Activated T-helper 1 cell treated with anti-CD3 and anti-CD28 coated beads, Interleukin-12 subunit alpha, Interleukin-12 subunit beta, Interleukin-2, Interleukin-4 antibody, amounts not matched to agents 30 ng/mL and 10 ng/mL and 1 ng/mL, durations not matched to agents 14 hours and 24 hours and 36 hours (primary cell): ENCODE measurements around the gene OPRL1. TPM values are rescaled to one million over a fixed set of nuclear protein-coding genes. Genes with fewer than 3 reads are reported as not detected.
A peak's percentile ranks its signal among the peaks of the same experiment; 100 is the strongest.

Experiments
- DNase-seq: peaks from one replicate; pipeline ENCODE4 v3.0.0; 2021; ENCODE audit warnings: low spot score
- H3K27ac Mint-ChIP-seq: one replicate; pipeline ENCODE4 v1.8.0; 2021; ENCODE audit warnings: mild to moderate bottlenecking, mixed read lengths
- H3K27me3 Mint-ChIP-seq: one replicate; pipeline ENCODE4 v1.8.0; 2022; ENCODE audit warnings: mild to moderate bottlenecking, moderate library complexity, mixed read lengths; ENCODE audit not compliant: insufficient read depth
- H3K36me3 Mint-ChIP-seq: one replicate; pipeline ENCODE4 v1.8.0; 2021; ENCODE audit warnings: low read depth, mixed read lengths
- H3K4me1 Mint-ChIP-seq: one replicate; pipeline ENCODE4 v1.8.0; 2021; ENCODE audit warnings: low read depth, mixed read lengths
- H3K4me3 Mint-ChIP-seq: one replicate; pipeline ENCODE4 v1.8.0; 2021; ENCODE audit warnings: mild to moderate bottlenecking, moderate library complexity, mixed read lengths
- H3K9me3 Mint-ChIP-seq: one replicate; pipeline ENCODE4 v1.8.0; 2021; ENCODE audit warnings: mixed read lengths
- intact Hi-C: fragments of 100-400 bp; cut with micrococcal nuclease; formaldehyde crosslinking; loops from one replicate; pipeline ENCODE4 v1.15.1; 2024
- total RNA-seq: library from RNA; stranded (reverse); gene quantifications from 2 replicates; pipeline ENCODE4 v1.2.3, GENCODE V29; 2022

The OPRL1 gene
- total RNA-seq, 1 donor from 2014 or later, result 0.16 TPM

- Mint-ChIP-seq H3K27me3 (peaks cover 3% of the 10 kb centered on the region), H3K36me3 (peaks cover 15% of the 10 kb centered on the region), H3K4me3 (peak overlapping the region; percentile 81), H3K27ac (no peak overlapping the region), H3K9me3 (no peaks in the 10 kb centered on the region), H3K4me1 (peaks cover 52% of the 10 kb centered on the region)
- DNase-seq, result no peak
- intact Hi-C loops, result loop anchor here (5.0 kb wide), 1 partner anchor 39 kb away; the partner anchor contains the start of gene RGS19
Measured at GRCh38 chr20:64038224-64038564, 41.7 kb upstream of the OPRL1 start.

GRCh38 chr20:64038565-64039292 is 41.2 kb upstream of the OPRL1 start:
- Mint-ChIP-seq H3K9me3 (no peaks in the 10 kb centered on the region), H3K4me1 (peaks cover 51% of the 10 kb centered on the region)
- intact Hi-C loops, result loop anchor here (1.0 to 5.0 kb wide), 4 partner anchors 19 to 82 kb away; partner anchors contain the start of genes RGS19 and TCEA2

GRCh38 chr20:64039293-64040160 is 40.4 kb upstream of the OPRL1 start:
- Mint-ChIP-seq H3K4me1 (peaks cover 51% of the 10 kb centered on the region), H3K27me3 (peaks cover 3% of the 10 kb centered on the region), H3K9me3 (no peaks in the 10 kb centered on the region), H3K36me3 (peaks cover 7% of the 10 kb centered on the region), H3K4me3 (peak overlapping the region; percentile 73), H3K27ac (peak overlapping the region; percentile 63)
- intact Hi-C loops, result loop anchor here (1.0 to 5.0 kb wide), 5 partner anchors 18 to 302 kb away; partner anchors contain the start of genes LIME1, RGS19, SLC2A4RG and TCEA2
- no peak for DNase-seq

More at GRCh38 chr20:64038565-64039292, 41.2 kb upstream of the OPRL1 start:
- peaks cover 3% of the 10 kb centered on the region for H3K27me3 Mint-ChIP-seq
- peak overlapping the region; percentile 73 for H3K4me3 Mint-ChIP-seq
- peak; percentile 77 for DNase-seq
- H3K27ac Mint-ChIP-seq, result no peak overlapping the region
- peaks cover 11% of the 10 kb centered on the region for H3K36me3 Mint-ChIP-seq

GRCh38 chr20:64040231-64041039 is 39.4 kb upstream of the OPRL1 start:
- no peaks in the 10 kb centered on the region for H3K9me3 Mint-ChIP-seq
- no peak overlapping the region for H3K27ac Mint-ChIP-seq
- H3K4me3 Mint-ChIP-seq, result peak overlapping the region; percentile 77
- intact Hi-C loops, result loop anchor here (5.0 kb wide), 1 partner anchor 303 kb away; the partner anchor contains the start of genes LIME1 and SLC2A4RG
- no peak for DNase-seq
- H3K27me3 Mint-ChIP-seq, result peaks cover 3% of the 10 kb centered on the region
- H3K4me1 Mint-ChIP-seq, result peaks cover 44% of the 10 kb centered on the region
- peaks cover under 1% of the 10 kb centered on the region for H3K36me3 Mint-ChIP-seq

GRCh38 chr20:64041040-64041780 is 38.7 kb upstream of the OPRL1 start:
- H3K4me1 Mint-ChIP-seq, result peaks cover 48% of the 10 kb centered on the region
- H3K27ac Mint-ChIP-seq, result peak overlapping the region; percentile 52
- H3K36me3 Mint-ChIP-seq, result peaks cover under 1% of the 10 kb centered on the region
- no peak for DNase-seq
- intact Hi-C loops, result loop anchor here (5.0 kb wide), 1 partner anchor 304 kb away; the partner anchor contains the start of genes LIME1 and SLC2A4RG
- peaks cover 7% of the 10 kb centered on the region for H3K27me3 Mint-ChIP-seq
- H3K9me3 Mint-ChIP-seq, result no peaks in the 10 kb centered on the region
- H3K4me3 Mint-ChIP-seq, result peak overlapping the region; percentile 77

GRCh38 chr20:64041781-64042053 is 38.2 kb upstream of the OPRL1 start:
- H3K4me3 Mint-ChIP-seq, result peak overlapping the region; percentile 77
- peaks cover 47% of the 10 kb centered on the region for H3K4me1 Mint-ChIP-seq
- DNase-seq, result no peak
- H3K9me3 Mint-ChIP-seq, result no peaks in the 10 kb centered on the region
- peaks cover 12% of the 10 kb centered on the region for H3K27me3 Mint-ChIP-seq
- H3K36me3 Mint-ChIP-seq, result peaks cover 3% of the 10 kb centered on the region
- H3K27ac Mint-ChIP-seq, result no peak overlapping the region
- intact Hi-C loops, result loop anchor here (5.0 kb wide), 1 partner anchor 304 kb away; the partner anchor contains the start of genes LIME1 and SLC2A4RG

- H3K27me3 Mint-ChIP-seq, result peaks cover 17% of the 10 kb centered on the region
- no peaks in the 10 kb centered on the region for H3K9me3 Mint-ChIP-seq
- peaks cover 3% of the 10 kb centered on the region for H3K36me3 Mint-ChIP-seq
- intact Hi-C loops, result loop anchor here (5.0 kb wide), 1 partner anchor 305 kb away; the partner anchor contains the start of genes LIME1 and SLC2A4RG
- peak overlapping the region; percentile 76 for H3K27ac Mint-ChIP-seq
- peaks cover 42% of the 10 kb centered on the region for H3K4me1 Mint-ChIP-seq
- H3K4me3 Mint-ChIP-seq, result peak overlapping the region; percentile 77
- no peak for DNase-seq
Measured at GRCh38 chr20:64042054-64042781, 37.7 kb upstream of the OPRL1 start.

- Mint-ChIP-seq H3K4me3 (peak overlapping the region; percentile 61), H3K4me1 (peaks cover 36% of the 10 kb centered on the region), H3K27ac (no peak overlapping the region), H3K36me3 (peaks cover 3% of the 10 kb centered on the region), H3K27me3 (peaks cover 24% of the 10 kb centered on the region), H3K9me3 (no peaks in the 10 kb centered on the region)
- DNase-seq, result no peak
- intact Hi-C loops, result loop anchor here (5.0 kb wide), 1 partner anchor 306 kb away; the partner anchor contains the start of genes LIME1 and SLC2A4RG
Measured at GRCh38 chr20:64043768-64044167, 36.1 kb upstream of the OPRL1 start.

GRCh38 chr20:64044484-64045247 is 35.2 kb upstream of the OPRL1 start:
- Mint-ChIP-seq H3K36me3 (peaks cover 3% of the 10 kb centered on the region), H3K4me3 (no peak overlapping the region)

GRCh38 chr20:64045346-64046011 is 34.4 kb upstream of the OPRL1 start:
- intact Hi-C loops, result no loop called here
- no peak overlapping the region for H3K4me3 Mint-ChIP-seq
- H3K9me3 Mint-ChIP-seq, result no peaks in the 10 kb centered on the region
- H3K36me3 Mint-ChIP-seq, result peaks cover 3% of the 10 kb centered on the region
- peaks cover 26% of the 10 kb centered on the region for H3K4me1 Mint-ChIP-seq
- no peak overlapping the region for H3K27ac Mint-ChIP-seq
- DNase-seq, result no peak
- peaks cover 22% of the 10 kb centered on the region for H3K27me3 Mint-ChIP-seq

More at GRCh38 chr20:64044484-64045247, 35.2 kb upstream of the OPRL1 start:
- Mint-ChIP-seq H3K27ac (no peak overlapping the region), H3K9me3 (no peaks in the 10 kb centered on the region), H3K4me1 (peaks cover 32% of the 10 kb centered on the region), H3K27me3 (peaks cover 26% of the 10 kb centered on the region)
- intact Hi-C loops, result loop anchor here (5.0 kb wide), 1 partner anchor 307 kb away; the partner anchor contains the start of genes LIME1 and SLC2A4RG
- no peak for DNase-seq
